GM19193 (cell line): ENCODE results near the gene DDX20.

Source experiments
- POLR2A ChIP-seq: IDR thresholded peaks from 4 replicates; pipeline ENCODE4 v1.6.1; 2011; ENCODE audit not compliant: insufficient read depth, insufficient read length; ENCODE audit errors: extremely low read depth

Gene DDX20

DNA sequence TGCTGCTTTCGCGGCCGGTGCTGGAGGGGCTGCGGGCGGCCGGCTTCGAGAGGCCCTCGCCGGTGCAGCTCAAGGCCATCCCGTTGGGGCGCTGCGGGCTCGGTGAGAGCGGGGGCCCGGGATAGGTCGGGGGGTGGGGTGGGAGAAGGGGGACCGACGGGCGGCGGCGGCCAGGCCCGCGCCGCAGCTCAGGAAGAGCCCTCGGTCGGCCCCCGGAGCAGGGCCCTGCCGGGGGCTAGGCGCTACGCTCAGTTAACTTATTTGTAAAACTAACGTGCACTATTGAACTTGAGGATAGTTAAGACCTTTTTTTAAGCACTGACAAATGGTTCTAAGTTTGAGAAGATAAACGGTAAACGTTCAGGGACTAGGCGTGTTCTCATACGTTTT lies 418 bp downstream of the DDX20 start:
- TF ChIP-seq POLR2A = no peak

DNA sequence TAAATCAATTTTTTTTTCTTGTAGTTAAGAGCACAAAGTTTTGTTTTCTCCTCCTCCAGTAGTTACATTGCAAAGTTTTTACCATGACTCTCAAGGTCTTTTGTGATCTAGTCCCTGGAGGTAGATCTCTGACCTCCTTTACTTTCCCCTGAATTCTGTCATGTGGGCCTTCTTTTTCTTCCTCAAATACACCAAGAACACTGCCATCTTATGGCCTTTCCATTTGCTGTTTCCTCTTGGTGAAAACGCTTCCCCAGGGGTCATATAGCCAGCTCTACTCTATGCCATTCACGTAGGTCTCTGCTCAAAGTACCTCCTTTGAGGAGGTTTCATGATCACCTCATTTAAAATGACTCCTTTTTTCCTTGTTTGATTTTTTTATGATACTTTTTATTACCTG lies 2.7 kb downstream of the DDX20 start:
- TF ChIP-seq POLR2A = no peak

DNA sequence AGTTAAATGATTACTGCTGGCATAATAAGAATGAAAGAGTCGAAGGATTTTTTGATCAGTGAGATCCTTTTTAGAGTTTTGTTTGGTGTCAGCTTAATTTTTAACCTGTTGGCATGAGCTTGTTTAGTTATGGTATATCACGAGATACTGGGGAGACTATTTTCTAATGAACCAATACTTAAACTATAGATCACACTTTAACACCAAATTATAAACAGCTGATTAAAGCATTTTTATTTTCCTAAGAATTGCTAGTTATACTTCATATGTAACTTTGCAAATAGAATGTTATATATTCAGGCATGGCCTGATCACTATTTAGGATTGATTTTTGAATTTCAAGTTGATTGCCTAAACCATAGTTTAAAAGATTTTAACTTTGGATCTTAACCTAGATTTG lies 6.0 kb downstream of the DDX20 start:
- TF ChIP-seq POLR2A = no peak

DNA sequence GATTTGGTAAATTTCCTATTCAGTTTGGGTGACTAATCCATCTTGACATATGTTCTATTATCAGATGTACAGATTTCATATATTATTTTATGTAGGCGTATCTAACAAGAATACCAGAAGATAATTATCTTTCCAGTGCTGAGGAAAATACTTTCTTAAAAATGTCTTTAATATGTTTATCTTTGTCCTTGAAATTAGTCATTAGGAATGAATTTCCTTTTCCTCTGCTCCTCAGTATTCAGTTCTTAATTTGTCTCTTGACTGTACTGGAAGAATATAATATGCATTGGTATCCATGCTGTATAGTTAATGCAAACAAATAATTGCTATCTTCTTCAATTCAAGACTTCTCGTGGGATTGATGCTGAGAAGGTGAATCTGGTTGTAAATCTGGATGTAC lies 6.6 kb downstream of the DDX20 start:
- no peak for TF ChIP-seq POLR2A

DNA sequence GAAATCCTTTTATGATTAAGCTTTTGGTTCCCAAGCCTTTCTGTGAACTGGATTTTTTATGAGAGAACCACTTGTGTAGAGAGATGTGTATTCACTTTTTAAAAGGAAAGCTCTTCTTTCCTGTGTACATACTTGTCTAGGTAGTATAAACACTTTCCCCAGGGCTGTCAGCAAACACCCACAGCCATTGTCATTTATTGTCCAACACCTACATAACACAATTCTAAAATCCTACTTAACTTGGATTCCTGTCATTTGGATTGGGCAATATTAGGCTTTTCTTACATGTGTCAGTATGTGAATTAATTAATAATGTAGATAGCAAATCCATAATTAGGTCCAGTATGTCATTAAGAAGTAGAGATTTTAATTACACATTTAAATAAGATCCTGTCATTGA lies 12.3 kb downstream of the DDX20 start:
- no peak for TF ChIP-seq POLR2A

DNA sequence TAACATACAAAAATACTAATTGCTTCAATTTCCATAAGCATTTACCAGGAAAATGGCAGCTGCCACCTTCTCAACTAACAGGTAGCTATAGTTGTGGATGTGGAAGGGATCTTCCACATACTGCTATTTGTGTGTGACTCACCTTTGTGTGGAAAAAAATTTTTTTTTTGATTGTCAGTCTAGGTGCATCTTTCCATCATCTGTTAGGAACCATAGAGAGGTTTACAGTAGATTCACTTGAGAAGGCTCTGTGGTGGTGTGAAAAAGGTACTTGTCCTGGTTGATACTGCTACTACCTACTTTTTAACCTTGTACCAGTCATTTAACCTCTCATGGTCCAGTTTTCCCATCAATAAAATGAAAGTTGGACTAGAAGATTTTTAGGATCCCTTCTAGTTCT lies 12.9 kb downstream of the DDX20 start:
- TF ChIP-seq POLR2A = no peak

DNA sequence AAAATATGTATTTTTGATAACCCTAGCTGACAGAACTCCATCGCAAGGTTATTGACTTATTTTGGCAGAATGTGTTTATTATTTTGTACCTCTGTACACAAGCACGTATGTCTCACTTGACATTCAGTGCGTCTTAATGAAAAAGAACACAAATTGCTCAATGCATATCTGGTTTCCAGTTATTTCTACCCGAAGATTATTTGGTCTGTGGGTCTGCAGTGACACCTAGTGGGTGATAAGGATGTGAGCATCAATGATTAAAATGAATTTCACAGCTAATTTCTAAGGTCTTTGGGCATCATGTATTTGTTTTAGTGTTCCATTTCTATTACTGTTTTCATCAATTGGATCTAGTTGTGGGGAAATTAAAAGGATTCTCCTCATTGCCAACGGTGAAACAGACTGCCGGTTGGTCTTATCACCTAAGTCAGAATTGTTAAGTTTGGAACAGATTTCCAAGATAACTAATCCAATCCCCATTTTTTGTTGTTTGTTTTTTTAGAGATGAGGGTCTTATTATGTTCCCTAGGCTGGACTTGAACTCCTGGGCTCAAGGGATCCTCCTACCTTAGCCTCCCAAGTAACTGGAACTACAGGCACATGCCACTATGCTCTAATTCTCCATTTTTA lies 13.9 kb downstream of the DDX20 start:
- TF ChIP-seq POLR2A = no peak

DNA sequence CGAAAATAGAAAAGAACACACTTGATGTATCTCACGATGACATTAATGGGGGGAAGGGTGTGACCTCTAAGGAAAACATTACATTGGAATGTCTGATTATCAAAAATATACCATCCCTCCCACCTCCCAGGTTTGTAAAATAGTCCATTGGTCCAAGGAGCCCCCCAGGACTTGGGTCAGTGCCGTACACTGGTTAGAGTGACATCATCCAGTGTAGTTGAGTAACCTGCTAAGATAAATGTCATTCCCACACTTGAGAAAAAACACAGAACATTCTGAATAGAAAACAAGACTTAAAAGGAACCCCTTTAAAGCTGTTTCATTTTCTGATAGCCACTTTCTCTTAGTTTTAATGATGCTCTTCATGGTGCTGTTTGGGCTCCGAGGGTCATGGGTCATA lies 15.2 kb downstream of the DDX20 start:
- no peak for TF ChIP-seq POLR2A

DNA sequence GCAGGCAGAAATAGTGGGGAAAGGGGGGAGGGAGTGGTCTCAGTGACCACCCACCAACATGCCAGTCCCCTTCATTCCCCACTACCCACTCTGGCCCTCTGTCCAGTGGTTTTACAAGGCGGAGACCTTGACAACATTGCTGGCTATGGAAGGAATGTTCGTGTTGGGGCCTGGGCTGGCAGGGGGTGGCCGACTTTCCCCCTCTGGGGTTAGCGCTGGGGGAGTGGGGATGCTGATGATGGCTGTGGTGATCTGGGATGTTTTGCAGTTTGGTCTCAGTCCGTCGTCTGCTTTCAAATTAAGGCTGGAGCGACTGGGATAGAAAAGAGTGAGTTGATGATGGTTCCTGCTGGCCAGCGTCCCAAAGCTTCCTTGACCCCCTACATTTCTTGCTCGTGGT lies 20.3 kb downstream of the DDX20 start:
- no peak for TF ChIP-seq POLR2A

DNA sequence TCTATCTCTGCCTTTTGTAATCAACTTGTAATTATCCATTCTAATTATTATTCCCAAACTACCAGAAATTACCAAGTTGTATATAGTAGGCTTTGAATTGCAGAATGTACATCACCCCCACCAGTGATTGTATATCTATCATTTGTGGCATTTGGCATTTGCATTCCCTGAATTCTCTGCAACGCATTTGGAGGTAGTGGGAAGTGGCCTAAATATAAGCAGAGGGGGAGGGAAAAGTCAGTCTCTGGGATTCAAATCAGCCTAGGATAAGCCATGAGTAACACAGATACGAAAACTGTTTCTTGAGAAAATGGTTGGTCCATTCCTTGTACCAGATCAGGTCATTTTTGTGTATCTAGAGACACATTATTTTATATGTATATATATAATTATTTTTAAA lies 20.7 kb downstream of the DDX20 start:
- no peak for TF ChIP-seq POLR2A

DNA sequence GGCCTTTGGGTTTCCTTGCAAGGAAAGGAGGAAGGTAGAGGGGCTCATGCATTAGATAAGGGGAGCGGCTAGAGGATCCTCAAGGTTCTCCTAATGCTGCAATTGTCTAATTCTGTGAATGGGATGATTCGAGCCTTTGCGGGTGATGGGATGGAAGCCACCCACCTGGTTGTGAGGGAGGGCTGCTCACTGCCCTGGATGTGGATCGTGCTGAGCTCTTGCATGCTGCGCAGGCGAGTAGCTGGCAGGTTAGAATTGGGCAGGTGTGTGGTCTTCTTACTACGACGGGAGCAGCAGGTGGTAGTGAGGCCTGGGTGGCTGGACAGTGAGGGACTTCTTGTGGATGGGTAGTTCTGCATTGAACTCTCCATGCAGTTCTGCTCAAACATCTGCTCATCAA lies 21.2 kb downstream of the DDX20 start:
- no peak for TF ChIP-seq POLR2A

DNA sequence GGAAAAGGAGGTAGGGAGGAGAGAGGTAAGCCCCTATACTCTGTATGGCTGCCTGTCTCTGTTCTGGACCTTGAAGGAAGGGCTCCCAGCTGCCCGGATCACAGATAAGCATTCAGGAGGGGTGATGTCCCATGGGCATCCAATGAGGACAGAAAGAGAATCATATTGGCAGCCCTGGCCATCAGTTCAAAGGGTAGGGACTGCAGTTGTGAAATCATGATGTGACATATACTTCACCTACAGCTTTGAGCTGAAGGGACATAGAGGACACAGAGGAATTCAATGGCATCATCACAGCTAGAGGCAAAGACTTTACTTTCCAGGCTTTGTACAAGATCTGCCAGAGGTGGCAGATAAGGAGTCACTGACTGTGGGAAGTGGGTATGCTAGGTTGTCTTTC lies 21.6 kb downstream of the DDX20 start:
- TF ChIP-seq POLR2A = no peak

DNA sequence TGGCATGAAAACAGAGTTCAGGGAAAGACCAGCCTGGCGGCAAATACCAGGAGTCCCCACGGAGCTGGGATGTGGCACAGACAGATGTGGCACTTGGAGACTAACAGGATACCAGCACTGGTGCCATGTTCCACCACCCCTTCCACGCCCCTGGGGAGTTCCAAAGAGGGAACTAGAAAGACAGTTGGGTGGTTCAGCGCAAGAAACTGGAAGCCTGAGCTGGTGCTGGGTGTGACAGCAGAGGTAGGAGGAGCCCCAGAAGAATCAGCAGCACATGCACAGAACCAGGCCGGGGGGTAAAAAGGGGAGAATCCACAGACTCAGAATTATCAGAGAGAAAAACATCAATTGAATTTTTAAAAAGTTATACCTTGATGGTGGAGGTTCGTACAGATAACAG lies 22.4 kb downstream of the DDX20 start:
- no peak for TF ChIP-seq POLR2A

DNA sequence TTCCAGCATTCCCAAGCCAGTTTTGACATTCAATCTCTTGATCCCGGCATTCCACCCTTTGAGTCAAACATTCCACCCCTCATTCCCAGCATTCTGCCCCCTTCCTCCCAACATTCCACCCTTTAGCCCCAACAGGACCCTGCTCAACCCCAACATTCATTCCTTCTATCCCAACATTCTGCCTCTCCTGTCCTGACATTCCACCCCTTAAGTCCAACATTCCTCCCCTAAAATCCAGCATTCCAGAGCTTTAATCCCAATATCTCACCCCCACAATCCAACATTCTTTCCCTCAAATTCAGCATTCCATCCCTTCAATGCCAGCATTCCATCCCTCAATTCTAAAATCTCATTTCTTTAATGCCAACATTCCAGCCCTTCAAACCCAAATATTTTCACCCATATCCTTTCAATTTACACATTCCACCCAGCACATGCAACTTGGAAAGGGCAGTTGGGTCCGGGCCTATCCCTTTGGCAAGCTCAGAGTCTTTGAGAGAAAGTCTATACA lies 22.9 kb downstream of the DDX20 start:
- TF ChIP-seq POLR2A = no peak

DNA sequence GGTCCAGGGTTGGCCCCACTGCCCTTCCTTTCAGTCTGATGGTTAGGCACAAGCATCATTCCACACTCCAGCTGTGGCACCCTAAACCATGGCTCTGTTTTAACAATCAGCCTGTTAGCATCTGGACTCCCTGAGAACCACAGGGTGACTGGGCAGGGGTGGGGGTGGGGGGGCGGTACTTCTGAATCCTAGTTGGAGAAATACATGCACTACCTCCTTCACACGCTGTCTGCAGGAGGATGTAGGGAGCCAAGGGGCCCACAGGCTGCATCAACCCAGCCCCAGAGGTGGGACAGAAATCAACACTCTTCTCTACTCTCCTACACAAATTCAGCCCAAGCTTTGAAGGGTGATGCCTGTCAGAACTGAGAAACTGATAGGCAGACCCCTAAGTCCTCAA lies 23.8 kb downstream of the DDX20 start:
- no peak for TF ChIP-seq POLR2A

DNA sequence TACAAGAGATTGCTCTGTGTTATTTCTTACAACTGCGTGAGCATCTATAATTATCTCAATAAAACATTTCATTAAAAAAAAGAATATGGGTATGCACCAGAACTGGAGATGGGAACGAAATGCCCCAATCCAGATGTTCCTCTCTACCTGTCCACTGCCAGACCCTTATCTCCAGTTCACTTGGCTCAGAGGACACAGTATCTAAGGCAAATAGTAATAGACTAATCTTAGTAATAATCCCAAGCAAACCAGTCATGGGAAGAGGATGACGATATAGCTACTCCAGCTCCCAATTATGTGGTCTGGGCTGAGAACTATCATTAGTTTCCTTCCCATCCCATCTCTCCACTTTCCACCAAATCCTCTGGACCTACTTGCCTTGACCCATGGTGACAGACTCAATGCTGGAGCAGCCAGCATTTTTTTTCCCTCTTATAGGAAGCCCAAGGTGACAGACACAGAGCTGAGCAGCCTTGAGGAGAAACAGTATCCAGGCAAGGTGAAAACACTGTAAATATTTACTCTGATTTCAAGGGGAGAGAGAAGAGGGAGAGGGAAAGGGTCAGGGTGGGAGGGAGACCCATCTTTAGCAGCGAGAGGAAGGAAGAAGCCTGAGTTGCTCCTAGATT lies 28.7 kb downstream of the DDX20 start:
- no peak for TF ChIP-seq POLR2A
